ENCODE measurements around the gene MRPS10.
"Not testable (repeated sequence)": the region's sequence is repeated elsewhere in the genome, so short reads cannot be mapped to it uniquely, and the experiment has no call there.

The MRPS10 gene

DNA sequence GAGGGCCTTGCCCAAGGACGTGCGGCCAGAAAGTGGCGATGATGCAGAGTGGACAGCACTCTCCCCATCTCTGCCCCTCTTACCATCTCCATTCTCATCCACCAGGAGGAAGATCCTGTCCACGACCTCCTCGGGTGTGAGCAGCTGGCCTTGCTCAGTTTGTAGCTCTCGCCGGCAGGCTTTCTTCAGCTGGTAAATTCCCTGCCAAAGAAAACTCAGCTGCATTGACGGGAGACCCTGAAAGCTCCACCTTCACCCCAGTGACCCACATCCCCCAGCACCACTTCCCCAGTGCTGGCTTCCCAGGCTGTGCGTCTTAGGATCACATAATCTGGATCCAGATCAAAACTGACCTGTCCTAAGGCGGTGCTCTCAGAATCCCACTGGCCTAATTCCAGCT lies 32.1 kb downstream of the MRPS10 start:
- Histone ChIP-seq H3K4me3 (ENCODE audit: low read depth in 1 of 2, low read length in 2 of 2) (no peak overlapping the region), H3K4me1 (ENCODE audit: insufficient read depth, low read length) (no peaks in the 10 kb centered on the region), H3K36me3 (ENCODE audit: insufficient read depth, low read length) (no peaks in the 10 kb centered on the region), H3K27me3 (ENCODE audit: control insufficient read depth in 1 of 2, insufficient read depth in 2 of 2, low read length in 2 of 2) (no peaks in the 10 kb centered on the region), H3K27ac (ENCODE audit: low read depth, low read length) (no peak overlapping the region), H3K9ac (ENCODE audit: low read length) (no peak overlapping the region), H3K9me3 (ENCODE audit: low read length) (no peaks in the 10 kb centered on the region)

DNA sequence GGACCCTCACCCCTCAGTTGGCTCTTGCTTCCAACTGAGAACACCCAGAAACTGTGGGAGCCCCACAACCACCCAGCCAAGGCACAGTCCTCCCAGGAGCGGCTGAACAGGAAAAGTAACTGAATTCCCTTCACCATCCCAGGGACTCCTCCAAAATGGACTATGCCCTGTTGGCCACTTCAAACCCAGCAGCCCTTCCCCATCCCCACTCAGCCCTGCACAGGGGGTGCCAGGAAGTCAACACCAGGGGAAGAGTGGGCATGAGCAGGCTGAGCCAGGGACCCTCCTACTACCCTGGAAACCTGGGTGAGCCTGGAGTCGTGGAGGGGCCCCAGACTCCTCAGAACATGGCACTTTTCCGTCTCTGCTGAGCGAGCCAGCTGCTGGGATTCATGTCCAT lies 33.2 kb downstream of the MRPS10 start:
- H3K4me3 ChIP-seq (ENCODE audit: low read depth in 1 of 2, low read length in 2 of 2) = no peak overlapping the region

DNA sequence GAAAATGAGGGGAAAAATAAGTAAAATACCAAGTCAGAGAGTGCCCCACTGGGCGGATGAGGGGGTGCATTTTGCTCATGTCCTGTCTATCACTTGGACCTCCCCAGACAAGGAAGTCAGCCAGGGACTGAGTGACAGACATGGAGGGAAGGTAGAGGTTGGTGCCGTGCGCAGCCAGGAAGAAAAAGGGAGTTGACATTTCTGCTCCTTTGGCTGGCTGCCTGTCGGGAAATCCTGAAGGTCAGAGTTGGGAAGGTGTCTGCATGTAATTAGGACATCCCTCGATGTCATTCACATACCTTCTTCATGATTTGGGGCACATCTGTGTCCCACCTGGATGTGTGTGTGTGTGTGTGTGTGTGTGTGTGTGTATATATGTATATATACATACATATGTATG lies 35.6 kb downstream of the MRPS10 start:
- H3K27me3 ChIP-seq (ENCODE audit: control insufficient read depth in 1 of 2, insufficient read depth in 2 of 2, low read length in 2 of 2) = peaks cover 0 to 16% of the 10 kb centered on the region in 2 donors
- no peaks in the 10 kb centered on the region for H3K9me3 ChIP-seq (ENCODE audit: low read length)
- no peak overlapping the region for H3K9ac ChIP-seq (ENCODE audit: low read length)
- H3K4me3 ChIP-seq (ENCODE audit: low read depth in 1 of 2, low read length in 2 of 2) = no peak overlapping the region
- H3K4me1 ChIP-seq (ENCODE audit: insufficient read depth, low read length) = no peaks in the 10 kb centered on the region
- H3K27ac ChIP-seq (ENCODE audit: low read depth, low read length) = no peak overlapping the region
- H3K36me3 ChIP-seq (ENCODE audit: insufficient read depth, low read length) = no peaks in the 10 kb centered on the region

More for the DNA sequence above, 33.2 kb downstream of the MRPS10 start:
- Histone ChIP-seq H3K4me1 (ENCODE audit: insufficient read depth, low read length) (no peaks in the 10 kb centered on the region), H3K27ac (ENCODE audit: low read depth, low read length) (no peak overlapping the region), H3K9ac (ENCODE audit: low read length) (no peak overlapping the region), H3K9me3 (ENCODE audit: low read length) (no peaks in the 10 kb centered on the region), H3K36me3 (ENCODE audit: insufficient read depth, low read length) (no peaks in the 10 kb centered on the region), H3K27me3 (ENCODE audit: control insufficient read depth in 1 of 2, insufficient read depth in 2 of 2, low read length in 2 of 2) (no peaks in the 10 kb centered on the region)

DNA sequence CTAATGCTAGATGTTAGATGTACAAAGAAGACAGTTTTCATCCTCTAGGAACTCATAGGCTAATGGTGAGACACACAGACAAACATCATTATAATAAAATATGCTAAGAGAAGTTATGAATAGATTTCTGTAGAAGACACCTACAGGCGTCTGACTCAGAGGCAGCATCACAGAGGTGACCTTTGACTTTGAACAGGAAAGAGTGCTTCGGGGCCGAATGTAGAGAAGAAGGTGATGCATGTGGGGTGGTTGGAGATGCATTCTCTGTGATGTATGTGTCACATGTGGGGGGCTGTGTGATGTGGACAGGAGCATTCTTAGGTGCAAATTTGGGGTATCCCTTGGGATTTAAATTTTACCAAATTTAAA lies 37.7 kb downstream of the MRPS10 start:
- H3K9ac ChIP-seq (ENCODE audit: low read length) = no peak overlapping the region
- peaks cover 0 to 16% of the 10 kb centered on the region in 2 donors for H3K27me3 ChIP-seq (ENCODE audit: control insufficient read depth in 1 of 2, insufficient read depth in 2 of 2, low read length in 2 of 2)
- no peak overlapping the region for H3K4me3 ChIP-seq (ENCODE audit: low read depth in 1 of 2, low read length in 2 of 2)
- H3K36me3 ChIP-seq (ENCODE audit: insufficient read depth, low read length) = no peaks in the 10 kb centered on the region
- no peak overlapping the region for H3K27ac ChIP-seq (ENCODE audit: low read depth, low read length)
- H3K9me3 ChIP-seq (ENCODE audit: low read length) = no peaks in the 10 kb centered on the region
- no peaks in the 10 kb centered on the region for H3K4me1 ChIP-seq (ENCODE audit: insufficient read depth, low read length)

DNA sequence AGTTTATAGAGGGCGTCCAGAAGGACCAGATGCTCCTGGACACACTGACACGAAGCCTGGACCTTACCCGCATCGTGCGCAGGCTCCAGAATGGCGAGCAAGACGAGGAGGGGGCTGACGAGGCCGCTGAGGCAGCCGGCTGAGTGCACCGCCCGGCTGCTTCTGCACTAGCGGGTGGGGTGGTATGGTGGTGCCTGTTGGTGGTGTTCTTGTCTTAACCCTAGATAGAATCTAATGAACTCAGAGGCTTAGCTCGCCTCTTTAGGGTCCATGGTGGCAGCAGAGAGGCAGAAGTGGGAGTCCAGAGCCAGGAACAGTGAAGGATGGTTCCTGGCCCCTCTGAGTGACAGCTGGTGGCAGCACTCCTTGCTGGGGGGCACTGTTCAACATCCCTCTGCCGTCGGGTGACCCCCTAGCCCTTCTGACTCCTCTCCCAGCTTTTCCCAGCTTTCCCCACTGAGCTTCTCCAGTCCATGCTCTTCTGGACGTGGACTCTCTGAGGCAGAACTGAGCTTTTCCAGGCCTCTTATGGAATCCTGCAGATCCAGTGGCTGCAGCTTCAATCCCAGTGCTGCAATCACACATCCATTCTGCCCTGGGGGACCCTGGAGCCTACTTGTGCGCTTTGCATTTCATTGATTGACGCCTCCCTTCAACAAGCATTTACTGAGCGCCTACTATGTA lies 38.3 kb downstream of the MRPS10 start:
- H3K9ac ChIP-seq (ENCODE audit: low read length) = no peak overlapping the region
- no peaks in the 10 kb centered on the region for H3K9me3 ChIP-seq (ENCODE audit: low read length)
- no peaks in the 10 kb centered on the region for H3K4me1 ChIP-seq (ENCODE audit: insufficient read depth, low read length)
- H3K4me3 ChIP-seq (ENCODE audit: low read depth in 1 of 2, low read length in 2 of 2) = no peak overlapping the region
- H3K36me3 ChIP-seq (ENCODE audit: insufficient read depth, low read length) = no peaks in the 10 kb centered on the region
- H3K27ac ChIP-seq (ENCODE audit: low read depth, low read length) = no peak overlapping the region
- H3K27me3 ChIP-seq (ENCODE audit: control insufficient read depth in 1 of 2, insufficient read depth in 2 of 2, low read length in 2 of 2) = peaks cover 0 to 16% of the 10 kb centered on the region in 2 donors

DNA sequence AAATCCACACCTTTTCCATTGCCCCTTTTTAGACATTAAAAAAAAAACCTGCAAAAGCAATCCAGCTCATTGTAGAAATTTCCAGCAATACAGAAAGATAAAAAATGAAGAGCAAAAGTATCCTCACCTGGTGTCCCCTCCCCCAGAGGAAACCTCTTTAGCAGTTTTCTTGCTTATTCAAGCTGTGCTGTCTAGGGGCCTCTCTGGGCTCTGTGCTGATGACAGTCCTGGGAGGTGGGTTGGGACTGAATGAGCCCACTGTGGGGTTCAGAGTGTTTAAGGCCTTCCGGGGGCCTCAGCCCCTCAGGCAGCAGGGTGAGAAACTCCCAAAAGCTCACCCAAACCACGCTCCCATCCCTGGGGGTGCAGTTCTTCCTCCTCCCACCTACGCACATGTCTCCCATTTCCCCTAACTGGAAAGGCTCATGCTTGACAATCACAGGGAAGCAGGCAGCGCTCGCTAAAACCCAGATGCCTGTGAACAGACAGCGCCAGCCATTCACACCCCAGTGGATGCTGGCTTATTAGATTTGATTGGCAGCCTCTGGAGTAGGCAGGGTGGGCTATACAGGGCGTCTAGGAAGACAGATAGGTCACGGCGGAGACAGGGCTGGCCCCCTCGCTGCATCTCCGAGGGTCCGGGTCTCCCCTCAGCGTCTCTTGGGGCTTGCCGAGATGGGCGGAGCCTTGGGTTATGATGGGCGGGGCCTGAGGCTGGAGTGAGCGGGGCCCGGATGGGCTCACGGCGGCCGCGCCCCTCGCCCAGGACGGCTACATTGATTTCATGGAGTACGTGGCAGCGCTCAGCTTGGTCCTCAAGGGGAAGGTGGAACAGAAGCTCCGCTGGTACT lies 39.9 kb downstream of the MRPS10 start:
- Histone ChIP-seq H3K4me1 (ENCODE audit: insufficient read depth, low read length) (no peaks in the 10 kb centered on the region), H3K36me3 (ENCODE audit: insufficient read depth, low read length) (no peaks in the 10 kb centered on the region), H3K9ac (ENCODE audit: low read length) (no peak overlapping the region), H3K9me3 (ENCODE audit: low read length) (no peaks in the 10 kb centered on the region), H3K4me3 (ENCODE audit: low read depth in 1 of 2, low read length in 2 of 2) (no peak overlapping the region), H3K27me3 (ENCODE audit: control insufficient read depth in 1 of 2, insufficient read depth in 2 of 2, low read length in 2 of 2) (peaks cover 0 to 16% of the 10 kb centered on the region in 2 donors), H3K27ac (ENCODE audit: low read depth, low read length) (no peak overlapping the region)

DNA sequence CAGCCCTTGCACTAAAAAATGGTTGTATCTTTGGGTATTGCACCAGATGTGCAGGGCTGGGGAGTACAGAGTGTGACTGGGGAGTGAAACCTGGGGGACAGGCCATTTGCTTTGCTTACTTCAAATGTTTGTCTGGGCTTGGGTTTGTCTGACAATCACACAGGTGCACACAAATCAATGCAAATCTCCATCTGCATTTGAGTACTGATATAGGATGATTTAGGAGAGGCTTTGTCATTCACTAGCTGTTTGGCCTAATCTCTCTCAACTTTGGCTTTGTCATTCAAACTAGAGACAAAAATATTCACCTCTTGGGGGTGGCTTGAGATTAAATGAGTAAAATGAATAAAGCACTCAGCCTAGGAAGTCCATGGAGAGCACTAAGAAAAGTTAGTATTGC lies 40.7 kb downstream of the MRPS10 start:
- Histone ChIP-seq H3K9ac (ENCODE audit: low read length) (no peak overlapping the region), H3K27ac (ENCODE audit: low read depth, low read length) (no peak overlapping the region), H3K9me3 (ENCODE audit: low read length) (no peaks in the 10 kb centered on the region), H3K4me3 (ENCODE audit: low read depth in 1 of 2, low read length in 2 of 2) (no peak overlapping the region), H3K36me3 (ENCODE audit: insufficient read depth, low read length) (no peaks in the 10 kb centered on the region), H3K27me3 (ENCODE audit: control insufficient read depth in 1 of 2, insufficient read depth in 2 of 2, low read length in 2 of 2) (peaks cover 0 to 16% of the 10 kb centered on the region in 2 donors), H3K4me1 (ENCODE audit: insufficient read depth, low read length) (no peaks in the 10 kb centered on the region)

DNA sequence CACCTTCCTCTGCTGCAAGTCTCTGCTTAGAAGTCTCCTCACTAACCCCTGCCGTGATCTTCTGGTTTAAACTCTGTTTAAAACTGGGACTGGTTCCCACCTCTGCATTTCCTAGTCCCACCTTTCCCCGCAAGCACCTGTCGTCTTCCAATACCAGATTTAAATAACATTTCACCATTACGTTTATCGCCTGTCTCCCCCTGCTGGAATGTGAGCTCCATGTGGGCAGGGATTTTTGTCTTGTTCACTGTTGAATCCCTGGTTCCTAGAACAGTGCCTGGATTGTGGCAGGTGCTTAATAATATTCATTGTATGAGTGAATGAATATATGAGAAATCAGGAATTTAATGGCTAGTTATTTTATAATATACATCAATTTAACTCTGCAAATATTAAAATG lies 41.8 kb downstream of the MRPS10 start:
- Histone ChIP-seq H3K36me3 (ENCODE audit: insufficient read depth, low read length) (no peaks in the 10 kb centered on the region), H3K9me3 (ENCODE audit: low read length) (no peaks in the 10 kb centered on the region), H3K27ac (ENCODE audit: low read depth, low read length) (no peak overlapping the region), H3K4me1 (ENCODE audit: insufficient read depth, low read length) (no peaks in the 10 kb centered on the region), H3K27me3 (ENCODE audit: control insufficient read depth in 1 of 2, insufficient read depth in 2 of 2, low read length in 2 of 2) (peaks cover 0 to 16% of the 10 kb centered on the region in 2 donors), H3K4me3 (ENCODE audit: low read depth in 1 of 2, low read length in 2 of 2) (no peak overlapping the region), H3K9ac (ENCODE audit: low read length) (no peak overlapping the region)

DNA sequence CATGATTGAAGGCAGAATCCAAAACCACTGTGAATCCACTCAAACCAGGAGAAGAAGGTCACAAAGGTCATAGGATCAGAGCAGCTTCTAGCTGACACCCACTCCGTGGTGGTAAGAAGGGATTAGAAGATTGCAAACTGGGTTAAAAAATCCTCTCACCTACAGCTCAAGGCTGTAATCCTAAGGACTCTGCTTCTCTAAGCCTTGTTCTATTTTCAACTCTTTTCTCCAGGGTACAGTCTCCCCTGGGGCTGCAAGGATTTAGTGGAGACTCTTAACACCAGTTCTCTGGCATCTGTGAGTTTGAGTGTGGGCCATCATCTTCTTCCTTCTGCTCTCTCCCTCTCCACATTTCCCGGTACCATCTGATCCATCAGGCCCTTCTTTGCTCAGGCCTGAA lies 44.6 kb downstream of the MRPS10 start, which contains the start of gene GUCA1A:
TSS of gene GUCA1A (plus strand) at position 264 of the 400 bp plus-strand sequence. CDS start 250 bp downstream, outside the sequence.
- Histone ChIP-seq H3K27me3 (ENCODE audit: control insufficient read depth in 1 of 2, insufficient read depth in 2 of 2, low read length in 2 of 2) (peaks cover 0 to 4% of the 10 kb centered on the region in 2 donors), H3K4me1 (ENCODE audit: insufficient read depth, low read length) (no peaks in the 10 kb centered on the region), H3K36me3 (ENCODE audit: insufficient read depth, low read length) (no peaks in the 10 kb centered on the region)

DNA sequence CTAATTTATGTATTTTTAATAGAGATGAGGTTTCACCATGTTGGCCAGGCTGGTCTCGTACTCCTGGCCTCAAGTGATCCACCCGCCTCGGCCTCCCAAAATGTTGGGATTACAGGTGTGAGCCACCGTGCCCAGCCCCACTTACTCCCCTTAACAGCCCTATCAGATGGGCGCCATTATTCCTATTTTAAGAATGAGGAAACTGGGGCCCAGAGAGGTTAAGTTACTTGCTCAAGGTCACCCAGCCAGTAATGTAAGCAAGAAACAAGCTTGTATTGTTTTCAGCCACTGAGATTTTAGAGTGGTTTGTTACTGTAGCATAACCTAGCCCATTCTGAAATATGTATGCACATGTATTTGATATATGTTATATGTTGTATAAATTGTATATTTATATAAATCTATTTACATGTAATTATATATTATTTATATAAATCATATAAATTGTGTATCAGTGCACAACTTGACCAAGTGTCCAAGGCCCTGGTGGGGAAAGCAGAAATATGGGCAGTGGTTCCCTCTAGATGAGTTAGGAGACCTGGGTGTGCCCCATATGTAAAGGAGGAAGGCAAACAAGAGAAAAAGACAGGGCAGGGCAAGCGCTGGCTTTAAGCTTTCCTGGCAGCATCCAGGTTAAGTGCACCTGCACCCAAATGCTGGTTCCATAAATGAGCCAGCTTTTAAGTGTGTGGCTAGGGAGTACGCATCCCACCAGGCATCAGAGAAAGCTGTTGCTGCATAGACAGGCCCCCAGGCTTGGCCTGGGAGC lies 45.7 kb downstream of the MRPS10 start:
- Histone ChIP-seq H3K9me3 (ENCODE audit: low read length) (no peaks in the 10 kb centered on the region), H3K36me3 (ENCODE audit: insufficient read depth, low read length) (no peaks in the 10 kb centered on the region), H3K9ac (ENCODE audit: low read length) (no peak overlapping the region), H3K27me3 (ENCODE audit: control insufficient read depth in 1 of 2, insufficient read depth in 2 of 2, low read length in 2 of 2) (no peaks in the 10 kb centered on the region), H3K4me3 (ENCODE audit: low read depth in 1 of 2, low read length in 2 of 2) (no peak overlapping the region), H3K27ac (ENCODE audit: low read depth, low read length) (no peak overlapping the region), H3K4me1 (ENCODE audit: insufficient read depth, low read length) (no peaks in the 10 kb centered on the region)

More for the DNA sequence above, 44.6 kb downstream of the MRPS10 start, which contains the start of gene GUCA1A:
- Histone ChIP-seq H3K4me3 (ENCODE audit: low read depth in 1 of 2, low read length in 2 of 2) (no peak within 1 kb of the TSS), H3K9ac (ENCODE audit: low read length) (no peak within 1 kb of the TSS), H3K9me3 (ENCODE audit: low read length) (no peaks in the 10 kb centered on the region), H3K27ac (ENCODE audit: low read depth, low read length) (no peak within 1 kb of the TSS)

DNA sequence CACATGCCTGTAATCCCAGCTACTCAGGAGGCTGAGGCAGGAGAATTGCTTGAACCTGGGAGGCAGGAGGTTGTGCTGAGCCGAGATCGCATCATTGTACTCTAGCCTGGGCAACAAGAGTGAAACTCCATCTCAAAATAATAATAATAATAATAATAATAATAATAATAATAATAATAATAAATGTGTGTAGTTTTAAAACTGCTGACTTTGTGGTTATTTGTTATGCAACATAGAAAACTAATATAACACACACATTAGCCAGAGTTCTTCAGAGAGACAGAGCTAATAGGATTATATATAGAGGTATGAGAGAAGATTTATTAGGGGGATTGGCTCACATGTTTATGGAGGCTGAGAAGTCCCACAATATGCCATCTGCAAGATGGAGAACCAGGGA lies 47.9 kb downstream of the MRPS10 start:
- H3K27me3 ChIP-seq (ENCODE audit: control insufficient read depth in 1 of 2, insufficient read depth in 2 of 2, low read length in 2 of 2); H3K27ac ChIP-seq (ENCODE audit: low read depth, low read length); H3K9me3 ChIP-seq (ENCODE audit: low read length); H3K9ac ChIP-seq (ENCODE audit: low read length); H3K36me3 ChIP-seq (ENCODE audit: insufficient read depth, low read length); H3K4me1 ChIP-seq (ENCODE audit: insufficient read depth, low read length); H3K4me3 ChIP-seq (ENCODE audit: low read depth in 1 of 2, low read length in 2 of 2): not testable (repeated sequence)
